Suprapubic skin (tissue), 4 donors: ENCODE data around the gene EDEM3. TPM values are rescaled to one million over a fixed set of nuclear protein-coding genes. Genes with fewer than 3 reads are reported as not detected.

ENCODE experiments used
- DNase-seq, 2 donors: peaks; one replicate each; pipeline ENCODE4 v3.0.0-alpha.2; 2019; ENCODE audit warnings: low spot score in 2 of 2
- H3K27ac ChIP-seq: fragments of 200-600 bp; sonication (generic); one replicate; pipeline ENCODE4 v1.5.1; 2019
- H3K27me3 ChIP-seq: fragments of 200-600 bp; sonication (generic); one replicate; pipeline ENCODE4 v1.5.1; 2019
- H3K36me3 ChIP-seq: fragments of 200-600 bp; sonication (generic); one replicate; pipeline ENCODE4 v1.5.1; 2019
- H3K4me1 ChIP-seq: fragments of 200-600 bp; sonication (generic); one replicate; pipeline ENCODE4 v1.5.1; 2019
- H3K4me3 ChIP-seq: fragments of 200-600 bp; sonication (generic); one replicate; pipeline ENCODE4 v1.5.1; 2019; ENCODE audit warnings: mild to moderate bottlenecking
- H3K9me3 ChIP-seq: fragments of 200-600 bp; sonication (generic); one replicate; pipeline ENCODE4 v1.5.1; 2019
- EP300 ChIP-seq: sonication (generic); formaldehyde crosslinking; IDR thresholded peaks from one replicate; pipeline ENCODE4 v1.6.1; 2017; ENCODE audit warnings: antibody characterized with exemption
- POLR2A ChIP-seq, 2 donors: fragments of 450-650 bp; IDR thresholded peaks; one replicate each; pipeline ENCODE4 v1.6.1; 2017; ENCODE audit warnings: antibody characterized with exemption in 2 of 2, mild to moderate bottlenecking in 2 of 2, moderate library complexity in 2 of 2
- POLR2AphosphoS5 ChIP-seq, 3 donors: sonication (generic); formaldehyde crosslinking; IDR thresholded peaks; one replicate each; pipeline ENCODE4 v1.6.1; 2017; ENCODE audit warnings: antibody characterized with exemption in 3 of 3
- WGBS: methylation state at CpG from one replicate; pipeline ENCODE4 v1.1.5; 2018; 5-methylcytosine and 5-hydroxymethylcytosine counted together
- total RNA-seq, 4 donors: library from RNA; depleted of rRNA; stranded (reverse); fragments of >200 nt; gene quantifications; one replicate each; pipeline ENCODE4 v1.1.0, GENCODE V29; 2016
- TF ChIP-seq, protein P1 (sequence below), 2 donors: fragments of 200-600 bp in 1 of 2; fragments of 450-650 bp in 1 of 2; sonication (generic) in 1 of 2; IDR thresholded peaks; one replicate each; pipeline ENCODE4 v1.5.1; 2016 to 2019; ENCODE audit warnings: antibody characterized with exemption in 2 of 2, mild to moderate bottlenecking in 1 of 2, moderate library complexity in 1 of 2

EDEM3 gene
- total RNA-seq, 4 donors from 2014 or later = 19.4 to 55.7 (median 28.7) TPM

DNA sequence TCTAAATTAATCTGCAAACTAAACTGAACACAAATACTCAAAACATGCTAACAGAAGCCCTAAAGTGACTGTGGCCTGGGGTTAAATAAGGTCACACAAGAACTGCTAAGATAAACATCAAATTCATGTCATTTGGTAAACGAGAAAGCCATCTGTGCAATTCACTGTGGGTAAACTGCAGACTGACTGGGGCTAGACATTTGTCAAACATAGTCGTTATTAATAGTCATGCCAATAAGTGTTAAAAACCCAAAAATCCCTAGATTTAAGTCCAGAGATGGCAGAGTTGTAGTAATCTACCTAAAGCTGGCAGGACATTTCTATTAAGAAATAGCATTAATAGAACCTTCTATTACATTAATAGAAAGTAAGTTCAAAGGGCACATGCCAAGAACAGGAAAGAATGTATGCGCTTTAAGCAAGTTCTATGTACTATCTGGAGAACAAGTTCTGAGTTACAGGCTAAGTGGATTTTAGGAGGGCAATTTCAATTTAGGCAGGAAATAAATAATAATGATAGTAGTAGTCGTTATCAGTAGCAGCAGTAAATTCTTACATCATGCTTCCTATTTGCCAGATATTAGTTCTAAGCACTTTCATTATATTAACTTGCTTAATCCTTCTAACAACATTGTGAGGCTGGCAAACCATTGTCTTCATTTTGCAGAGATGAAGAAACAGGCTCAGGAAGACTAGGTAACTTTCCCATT lies 8.6 kb downstream of the EDEM3 start:
- Histone ChIP-seq H3K36me3 (no peaks in the 10 kb centered on the region), H3K9me3 (no peaks in the 10 kb centered on the region), H3K27ac (no peak overlapping the region), H3K4me1 (peaks cover 12% of the 10 kb centered on the region), H3K4me3 (no peak overlapping the region), H3K27me3 (no peaks in the 10 kb centered on the region)
- DNase-seq = no peak
- 63% methylated on average over 4 of the region's 4 CpGs for WGBS
- TF ChIP-seq EP300 = no peak
- TF ChIP-seq POLR2A (IDR thresholded peaks at IDR 0.05) = no peak
- TF ChIP-seq, protein P1, sequence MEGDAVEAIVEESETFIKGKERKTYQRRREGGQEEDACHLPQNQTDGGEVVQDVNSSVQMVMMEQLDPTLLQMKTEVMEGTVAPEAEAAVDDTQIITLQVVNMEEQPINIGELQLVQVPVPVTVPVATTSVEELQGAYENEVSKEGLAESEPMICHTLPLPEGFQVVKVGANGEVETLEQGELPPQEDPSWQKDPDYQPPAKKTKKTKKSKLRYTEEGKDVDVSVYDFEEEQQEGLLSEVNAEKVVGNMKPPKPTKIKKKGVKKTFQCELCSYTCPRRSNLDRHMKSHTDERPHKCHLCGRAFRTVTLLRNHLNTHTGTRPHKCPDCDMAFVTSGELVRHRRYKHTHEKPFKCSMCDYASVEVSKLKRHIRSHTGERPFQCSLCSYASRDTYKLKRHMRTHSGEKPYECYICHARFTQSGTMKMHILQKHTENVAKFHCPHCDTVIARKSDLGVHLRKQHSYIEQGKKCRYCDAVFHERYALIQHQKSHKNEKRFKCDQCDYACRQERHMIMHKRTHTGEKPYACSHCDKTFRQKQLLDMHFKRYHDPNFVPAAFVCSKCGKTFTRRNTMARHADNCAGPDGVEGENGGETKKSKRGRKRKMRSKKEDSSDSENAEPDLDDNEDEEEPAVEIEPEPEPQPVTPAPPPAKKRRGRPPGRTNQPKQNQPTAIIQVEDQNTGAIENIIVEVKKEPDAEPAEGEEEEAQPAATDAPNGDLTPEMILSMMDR (IDR thresholded peaks at IDR 0.05) = no peak
- TF ChIP-seq POLR2AphosphoS5 (IDR thresholded peaks at IDR 0.05) = no peak

DNA sequence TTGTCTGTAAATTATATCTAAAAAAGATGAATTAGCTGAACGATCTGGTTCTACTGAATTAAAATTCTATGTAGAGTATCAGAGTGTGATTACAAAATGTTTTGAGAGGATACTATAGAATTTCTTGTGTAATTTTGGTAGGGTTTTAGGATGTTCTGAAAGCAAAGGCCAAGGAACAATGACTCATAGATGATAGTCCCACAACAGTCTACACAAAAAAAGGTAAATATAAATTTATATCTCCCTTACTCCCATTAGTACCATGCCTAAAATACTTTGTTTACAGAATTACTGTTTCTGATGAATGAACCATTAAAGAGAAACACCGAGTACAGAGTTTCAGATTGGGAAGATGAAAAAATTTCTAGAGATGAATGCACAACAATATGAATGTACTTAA lies 9.5 kb downstream of the EDEM3 start:
- Histone ChIP-seq H3K36me3 (no peaks in the 10 kb centered on the region), H3K27ac (no peak overlapping the region), H3K27me3 (no peaks in the 10 kb centered on the region), H3K9me3 (no peaks in the 10 kb centered on the region), H3K4me1 (peaks cover 12% of the 10 kb centered on the region), H3K4me3 (no peak overlapping the region)
- 94% methylated on average over 2 of the region's 2 CpGs for WGBS
- TF ChIP-seq POLR2AphosphoS5 (IDR thresholded peaks at IDR 0.05) (no peak), POLR2A (IDR thresholded peaks at IDR 0.05) (no peak), EP300 (no peak)
- TF ChIP-seq, protein P1 (IDR thresholded peaks at IDR 0.05) = no peak
- DNase-seq = no peak

DNA sequence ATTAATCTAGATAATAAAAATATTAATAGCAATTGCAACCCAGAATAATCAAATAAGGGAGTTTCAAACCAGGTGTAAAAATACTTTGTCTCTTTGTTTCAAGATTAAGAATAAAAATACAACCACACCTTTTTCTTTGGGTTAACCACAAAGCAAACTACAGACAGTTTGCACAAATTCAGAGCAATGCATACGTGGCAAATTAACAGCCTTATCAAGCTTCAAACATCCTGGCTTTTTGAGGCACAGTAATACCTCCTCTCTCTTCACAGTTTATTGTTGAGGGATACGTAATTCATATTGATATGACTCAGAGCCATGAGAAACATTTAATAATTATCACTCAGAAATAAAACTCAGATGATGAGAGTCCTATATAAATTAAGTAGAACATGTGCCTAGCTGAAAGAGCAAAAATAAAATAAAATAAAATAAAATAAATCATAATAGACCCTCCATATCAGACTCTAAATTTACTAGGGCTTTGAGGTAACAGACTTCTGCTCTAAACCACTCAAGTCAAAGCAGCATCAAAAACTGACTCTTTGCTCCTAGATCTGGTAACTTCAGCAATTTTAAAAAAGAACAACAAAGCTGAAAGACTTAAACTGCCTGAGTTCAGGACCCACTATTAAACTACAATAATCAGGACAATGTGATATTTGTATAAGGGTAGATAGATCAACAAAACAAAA lies 11.4 kb downstream of the EDEM3 start:
- WGBS = 84% methylated on average over 2 of the region's 2 CpGs

DNA sequence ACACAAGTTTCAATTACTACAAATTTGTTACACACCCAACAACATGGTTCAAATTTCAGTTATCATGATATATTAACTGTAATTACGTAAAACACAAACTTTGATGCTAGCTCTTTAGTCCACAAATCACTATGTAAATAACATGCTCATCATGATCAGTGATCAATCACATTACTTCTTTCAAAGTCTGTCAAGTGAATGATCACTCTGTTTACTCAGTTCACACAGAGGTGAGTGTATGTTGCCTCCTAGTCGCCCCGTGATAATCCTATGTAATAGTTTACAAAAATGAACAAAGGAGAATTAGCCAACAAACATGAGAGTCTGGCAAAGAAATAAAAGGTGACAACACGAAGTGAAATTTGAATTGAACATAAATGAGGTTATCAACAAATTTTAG lies 14.3 kb downstream of the EDEM3 start:
- Histone ChIP-seq H3K4me3 (no peak overlapping the region), H3K27ac (no peak overlapping the region), H3K9me3 (no peaks in the 10 kb centered on the region), H3K4me1 (no peaks in the 10 kb centered on the region), H3K36me3 (peaks cover 12% of the 10 kb centered on the region), H3K27me3 (no peaks in the 10 kb centered on the region)
- WGBS = 79% methylated on average over 4 of the region's 4 CpGs
- TF ChIP-seq, protein P1 (IDR thresholded peaks at IDR 0.05) = no peak
- no peak for TF ChIP-seq POLR2A (IDR thresholded peaks at IDR 0.05)
- TF ChIP-seq EP300 = no peak
- no peak for TF ChIP-seq POLR2AphosphoS5 (IDR thresholded peaks at IDR 0.05)
- DNase-seq = no peak

More for the DNA sequence above, 11.4 kb downstream of the EDEM3 start:
- Histone ChIP-seq H3K27me3 (no peaks in the 10 kb centered on the region), H3K27ac (no peak overlapping the region), H3K36me3 (no peaks in the 10 kb centered on the region), H3K4me3 (no peak overlapping the region), H3K9me3 (no peaks in the 10 kb centered on the region), H3K4me1 (peaks cover 9% of the 10 kb centered on the region)
- DNase-seq = no peak
- TF ChIP-seq POLR2A (IDR thresholded peaks at IDR 0.05) = no peak

DNA sequence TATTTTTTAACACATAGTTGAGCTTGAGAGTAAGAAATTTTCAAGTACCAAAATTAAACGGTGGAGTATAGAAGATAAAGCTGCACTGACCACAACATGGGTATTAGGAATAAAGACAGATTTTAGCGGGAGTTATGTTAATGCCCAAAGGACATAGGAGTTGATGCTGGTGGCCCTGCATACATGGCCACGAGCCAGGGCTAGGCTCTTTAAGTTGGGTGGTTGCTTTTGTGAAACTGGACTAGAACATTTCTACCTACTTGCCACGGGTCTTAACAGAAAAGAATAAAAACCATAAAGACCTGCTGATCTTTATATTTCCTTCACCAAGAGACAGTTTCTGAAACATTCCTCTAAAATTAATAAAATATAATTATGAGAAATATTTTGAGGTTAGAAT lies 14.9 kb downstream of the EDEM3 start:
- peaks cover 18% of the 10 kb centered on the region for H3K36me3 ChIP-seq
- no peaks in the 10 kb centered on the region for H3K4me1 ChIP-seq
- H3K4me3 ChIP-seq = no peak overlapping the region
- no peak for DNase-seq
- no peak overlapping the region for H3K27ac ChIP-seq
- TF ChIP-seq EP300 = no peak
- TF ChIP-seq POLR2AphosphoS5 (IDR thresholded peaks at IDR 0.05) = no peak
- TF ChIP-seq, protein P1 (IDR thresholded peaks at IDR 0.05) = no peak
- no peak for TF ChIP-seq POLR2A (IDR thresholded peaks at IDR 0.05)
- H3K27me3 ChIP-seq = no peaks in the 10 kb centered on the region
- WGBS = 90% methylated on average over 4 of the region's 4 CpGs
- H3K9me3 ChIP-seq = no peaks in the 10 kb centered on the region
